Lower lobe of right lung (tissue), 2 donors: ENCODE data around the gene RGS10. TPM values are rescaled to one million over a fixed set of nuclear protein-coding genes. Genes with fewer than 3 reads are reported as not detected.

Experiments
- ATAC-seq, 2 donors: fragments of 200-7000 bp; cut with Tn5 transposase; one replicate each; pipeline ENCODE4 v1.9.1; 2020 to 2022; ENCODE audit warnings: mild to moderate bottlenecking in 2 of 2, moderate library complexity in 2 of 2
- DNase-seq: peaks from one replicate; pipeline ENCODE4 v3.0.0-alpha.2; 2020
- H3K27ac ChIP-seq: fragments of 200-600 bp; one replicate; pipeline ENCODE4 v1.8.0; 2022
- H3K27me3 ChIP-seq: fragments of 200-600 bp; one replicate; pipeline ENCODE4 v1.8.0; 2022; ENCODE audit warnings: low read depth
- H3K36me3 ChIP-seq: fragments of 200-600 bp; one replicate; pipeline ENCODE4 v1.8.0; 2022; ENCODE audit warnings: mild to moderate bottlenecking
- H3K4me1 ChIP-seq: fragments of 200-600 bp; one replicate; pipeline ENCODE4 v1.8.0; 2022
- H3K4me3 ChIP-seq: fragments of 200-600 bp; one replicate; pipeline ENCODE4 v1.8.0; 2022; ENCODE audit warnings: mild to moderate bottlenecking
- H3K9me3 ChIP-seq: fragments of 200-600 bp; one replicate; pipeline ENCODE4 v1.8.0; 2022
- intact Hi-C: fragments of 100-400 bp; cut with DNase I; formaldehyde crosslinking; loops from one replicate; pipeline ENCODE4 v1.11.0; 2022
- total RNA-seq: library from RNA; stranded (reverse); fragmentation: NEBNext Ultra II Directional; extraction: Animal tissue kit (Norgen Biotek cat#: 25700); gene quantifications from one replicate; pipeline ENCODE4 v1.2.1, GENCODE V29; 2021
- TF ChIP-seq, protein P1 (sequence below): fragments of 200-600 bp; IDR thresholded peaks from one replicate; pipeline ENCODE4 v1.8.0; 2022; ENCODE audit warnings: antibody characterized with exemption, mild to moderate bottlenecking
- donor health status: DM: no; HTN: yes; CAD: no; lungs with severe emphysema.

Gene RGS10
- total RNA-seq, 1 donor from 2014 or later: 47.3 TPM

DNA sequence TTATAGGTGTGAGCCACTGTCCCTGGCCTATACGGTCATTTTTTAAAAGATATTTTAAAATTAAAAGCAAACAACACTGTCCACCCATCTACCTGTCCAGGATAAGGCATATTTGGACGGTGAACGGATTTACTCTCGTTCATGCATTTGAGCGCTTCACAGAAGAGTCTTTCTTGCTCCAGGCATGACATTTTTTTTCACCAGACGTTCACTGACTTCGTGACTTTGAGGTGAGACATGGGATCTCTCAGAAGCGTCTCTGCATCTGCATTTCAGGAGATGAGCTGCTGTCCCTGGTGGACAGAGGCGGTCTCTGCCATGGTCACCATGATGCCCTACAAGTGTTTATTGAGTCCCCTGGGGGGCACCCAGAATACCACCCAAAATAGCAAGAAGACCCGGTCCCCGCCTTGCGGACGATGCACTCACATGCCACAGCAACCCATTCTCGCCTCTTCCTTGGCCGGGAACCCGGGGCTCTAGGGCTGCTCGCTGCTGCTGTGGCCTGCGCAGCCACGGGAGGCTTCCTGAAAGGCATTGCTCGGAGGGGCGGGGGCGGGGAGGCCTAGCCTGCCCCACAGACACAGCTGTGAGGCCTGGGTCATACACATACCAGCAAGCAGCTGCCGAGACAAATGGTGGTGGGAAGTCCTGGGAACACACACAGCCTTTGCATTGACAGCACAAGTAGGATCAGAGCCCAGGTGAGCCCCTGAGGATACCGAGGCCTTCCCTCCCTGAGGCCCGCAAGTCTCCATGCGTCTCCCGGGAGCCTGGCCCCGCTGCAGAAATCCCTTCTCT is 84.4 kb downstream of the RGS10 start:
- Histone ChIP-seq H3K9me3 (no peaks in the 10 kb centered on the region), H3K4me1 (no peaks in the 10 kb centered on the region), H3K4me3 (no peak overlapping the region), H3K36me3 (peaks cover 55% of the 10 kb centered on the region), H3K27me3 (no peaks in the 10 kb centered on the region), H3K27ac (no peak overlapping the region)
- ATAC-seq: no peak
- TF ChIP-seq, protein P1, sequence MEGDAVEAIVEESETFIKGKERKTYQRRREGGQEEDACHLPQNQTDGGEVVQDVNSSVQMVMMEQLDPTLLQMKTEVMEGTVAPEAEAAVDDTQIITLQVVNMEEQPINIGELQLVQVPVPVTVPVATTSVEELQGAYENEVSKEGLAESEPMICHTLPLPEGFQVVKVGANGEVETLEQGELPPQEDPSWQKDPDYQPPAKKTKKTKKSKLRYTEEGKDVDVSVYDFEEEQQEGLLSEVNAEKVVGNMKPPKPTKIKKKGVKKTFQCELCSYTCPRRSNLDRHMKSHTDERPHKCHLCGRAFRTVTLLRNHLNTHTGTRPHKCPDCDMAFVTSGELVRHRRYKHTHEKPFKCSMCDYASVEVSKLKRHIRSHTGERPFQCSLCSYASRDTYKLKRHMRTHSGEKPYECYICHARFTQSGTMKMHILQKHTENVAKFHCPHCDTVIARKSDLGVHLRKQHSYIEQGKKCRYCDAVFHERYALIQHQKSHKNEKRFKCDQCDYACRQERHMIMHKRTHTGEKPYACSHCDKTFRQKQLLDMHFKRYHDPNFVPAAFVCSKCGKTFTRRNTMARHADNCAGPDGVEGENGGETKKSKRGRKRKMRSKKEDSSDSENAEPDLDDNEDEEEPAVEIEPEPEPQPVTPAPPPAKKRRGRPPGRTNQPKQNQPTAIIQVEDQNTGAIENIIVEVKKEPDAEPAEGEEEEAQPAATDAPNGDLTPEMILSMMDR: no peak
- intact Hi-C loops: no loop called here
- DNase-seq: no peak

GRCh38 chr10:119456435-119456810 is 86.1 kb downstream of the RGS10 start:
- DNase-seq (peak; percentile 39), ATAC-seq (no peak)
- H3K36me3 ChIP-seq: peaks cover 72% of the 10 kb centered on the region
- H3K27ac ChIP-seq: no peak overlapping the region
- TF ChIP-seq, protein P1: no peak
- intact Hi-C loops: no loop called here
- H3K4me1 ChIP-seq: no peaks in the 10 kb centered on the region
- no peaks in the 10 kb centered on the region for H3K27me3 ChIP-seq
- no peak overlapping the region for H3K4me3 ChIP-seq
- no peaks in the 10 kb centered on the region for H3K9me3 ChIP-seq

- intact Hi-C loops: no loop called here
- no peak overlapping the region for H3K27ac ChIP-seq
- ATAC-seq: no peak
- peak; percentile 36 for DNase-seq
- H3K36me3 ChIP-seq: peaks cover 76% of the 10 kb centered on the region
- H3K4me1 ChIP-seq: no peaks in the 10 kb centered on the region
- H3K9me3 ChIP-seq: no peaks in the 10 kb centered on the region
- no peak overlapping the region for H3K4me3 ChIP-seq
- TF ChIP-seq, protein P1: no peak
- no peaks in the 10 kb centered on the region for H3K27me3 ChIP-seq
These were observed 86.7 kb downstream of the RGS10 start for GRCh38 chr10:119455609-119456434.

DNA sequence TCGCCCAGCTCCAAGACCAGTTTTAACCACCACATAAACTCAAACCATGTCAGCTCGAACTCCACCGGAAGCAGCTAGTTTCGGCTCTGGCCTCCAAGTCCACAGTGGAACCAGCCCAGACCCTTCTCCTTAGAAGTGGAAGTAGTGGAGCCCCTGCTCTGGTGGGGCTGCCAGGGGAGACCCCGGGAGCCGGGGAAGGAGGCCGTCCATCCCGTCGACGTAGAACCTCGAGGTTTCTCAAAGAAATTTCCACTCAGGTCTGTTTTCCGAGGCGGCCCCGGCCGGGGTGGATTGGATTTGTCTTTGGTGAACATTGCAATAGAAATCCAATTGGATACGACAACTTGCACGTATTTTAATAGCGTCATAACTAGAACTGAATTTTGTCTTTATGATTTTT is 87.5 kb downstream of the RGS10 start:
- TF ChIP-seq, protein P1: no peak
- no peaks in the 10 kb centered on the region for H3K4me1 ChIP-seq
- no peak for ATAC-seq
- H3K9me3 ChIP-seq: no peaks in the 10 kb centered on the region
- H3K36me3 ChIP-seq: peaks cover 83% of the 10 kb centered on the region
- no peak for DNase-seq
- no peak overlapping the region for H3K27ac ChIP-seq
- intact Hi-C loops: no loop called here
- H3K27me3 ChIP-seq: no peaks in the 10 kb centered on the region
- no peak overlapping the region for H3K4me3 ChIP-seq

DNA sequence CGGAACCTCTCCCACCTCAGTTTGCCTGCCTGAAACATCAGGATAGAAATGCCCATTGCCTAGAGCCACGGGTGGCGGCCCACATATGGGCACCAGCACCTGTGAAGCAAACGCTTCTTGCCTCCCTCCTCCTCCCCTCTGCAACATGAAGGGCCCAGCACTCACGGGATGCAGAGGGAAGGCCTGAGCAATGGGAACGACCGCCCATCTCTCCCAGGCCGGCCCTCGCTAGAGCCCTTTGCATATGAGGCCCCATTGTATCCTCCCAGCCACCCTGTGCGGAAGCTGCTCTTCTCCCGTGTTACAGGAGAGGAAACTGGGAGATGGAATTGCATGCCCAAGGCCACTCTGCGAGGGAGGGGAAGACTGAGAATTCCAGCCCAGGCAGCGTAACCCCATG is 88.2 kb downstream of the RGS10 start:
- H3K36me3 ChIP-seq: peaks cover 89% of the 10 kb centered on the region
- intact Hi-C loops: no loop called here
- TF ChIP-seq, protein P1: no peak

More for the DNA sequence above, 88.2 kb downstream of the RGS10 start:
- no peak overlapping the region for H3K27ac ChIP-seq
- no peaks in the 10 kb centered on the region for H3K27me3 ChIP-seq
- ATAC-seq: no peak
- peaks cover 2% of the 10 kb centered on the region for H3K4me1 ChIP-seq
- no peaks in the 10 kb centered on the region for H3K9me3 ChIP-seq
- no peak for DNase-seq
- no peak overlapping the region for H3K4me3 ChIP-seq
